ENCODE measurements around the gene APOL6. TPM values are rescaled to one million over a fixed set of nuclear protein-coding genes. Genes with fewer than 3 reads are reported as not detected.

Gene APOL6
- total RNA-seq, 2 donors from 2014 or later = not detected

DNA sequence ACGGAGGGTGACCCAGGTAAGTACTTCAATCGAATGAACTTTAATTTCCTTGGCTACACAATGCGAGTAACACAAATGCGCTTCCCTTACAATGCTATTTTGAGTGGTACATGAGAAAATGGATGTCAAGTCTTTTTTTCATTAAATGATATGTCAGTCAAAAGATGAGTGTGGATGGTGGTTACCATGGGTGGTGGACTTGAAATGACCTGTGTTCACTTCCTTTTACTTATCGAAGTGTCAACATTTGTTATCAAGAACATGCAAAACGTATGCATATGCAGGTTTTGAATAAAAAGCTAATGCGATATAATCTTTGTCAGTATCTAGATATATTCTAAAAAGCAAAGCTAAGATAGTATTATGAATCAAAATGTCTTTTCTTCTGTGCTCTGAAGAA, 60.7 kb downstream of the APOL6 start:
- no peaks in the 10 kb centered on the region for H3K36me3 Mint-ChIP-seq (ENCODE audit: low read depth)
- no peaks in the 10 kb centered on the region for H3K36me3 ChIP-seq (ENCODE audit: control insufficient read depth, insufficient read depth, low read length)
- H3K27me3 Mint-ChIP-seq (ENCODE audit: insufficient read depth) = no peaks in the 10 kb centered on the region
- no peak overlapping the region for H3K4me3 Mint-ChIP-seq
- no peaks in the 10 kb centered on the region for H3K4me1 ChIP-seq (ENCODE audit: control insufficient read depth, insufficient read depth, low read length)
- 83 to 97% methylated on average over 6 to 7 of the region's 7 CpGs for WGBS, 2 experiments (ENCODE audit: insufficient coverage in 1 of 2, insufficient read length in 1 of 2)
- H3K27ac Mint-ChIP-seq = no peak overlapping the region
- no peaks in the 10 kb centered on the region for H3K27me3 ChIP-seq (ENCODE audit: control insufficient read depth, insufficient read depth, low read length, poor library complexity, severe bottlenecking)
- TF ChIP-seq, protein P1, sequence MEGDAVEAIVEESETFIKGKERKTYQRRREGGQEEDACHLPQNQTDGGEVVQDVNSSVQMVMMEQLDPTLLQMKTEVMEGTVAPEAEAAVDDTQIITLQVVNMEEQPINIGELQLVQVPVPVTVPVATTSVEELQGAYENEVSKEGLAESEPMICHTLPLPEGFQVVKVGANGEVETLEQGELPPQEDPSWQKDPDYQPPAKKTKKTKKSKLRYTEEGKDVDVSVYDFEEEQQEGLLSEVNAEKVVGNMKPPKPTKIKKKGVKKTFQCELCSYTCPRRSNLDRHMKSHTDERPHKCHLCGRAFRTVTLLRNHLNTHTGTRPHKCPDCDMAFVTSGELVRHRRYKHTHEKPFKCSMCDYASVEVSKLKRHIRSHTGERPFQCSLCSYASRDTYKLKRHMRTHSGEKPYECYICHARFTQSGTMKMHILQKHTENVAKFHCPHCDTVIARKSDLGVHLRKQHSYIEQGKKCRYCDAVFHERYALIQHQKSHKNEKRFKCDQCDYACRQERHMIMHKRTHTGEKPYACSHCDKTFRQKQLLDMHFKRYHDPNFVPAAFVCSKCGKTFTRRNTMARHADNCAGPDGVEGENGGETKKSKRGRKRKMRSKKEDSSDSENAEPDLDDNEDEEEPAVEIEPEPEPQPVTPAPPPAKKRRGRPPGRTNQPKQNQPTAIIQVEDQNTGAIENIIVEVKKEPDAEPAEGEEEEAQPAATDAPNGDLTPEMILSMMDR (conservative IDR thresholded peaks at IDR 0.05) = no peak
- no peaks in the 10 kb centered on the region for H3K4me1 Mint-ChIP-seq
- H3K9me3 Mint-ChIP-seq = peaks cover 9% of the 10 kb centered on the region
- no peak overlapping the region for H3K4me3 ChIP-seq (ENCODE audit: low read length)
- DNase-seq = no peak
- H3K9me3 ChIP-seq (ENCODE audit: control insufficient read depth, low read length) = no peaks in the 10 kb centered on the region
- H3K27ac ChIP-seq (ENCODE audit: low read depth, low read length) = no peak overlapping the region
- no peak overlapping the region for H3K9ac ChIP-seq (ENCODE audit: extremely low read depth, low read length, poor library complexity, severe bottlenecking)

DNA sequence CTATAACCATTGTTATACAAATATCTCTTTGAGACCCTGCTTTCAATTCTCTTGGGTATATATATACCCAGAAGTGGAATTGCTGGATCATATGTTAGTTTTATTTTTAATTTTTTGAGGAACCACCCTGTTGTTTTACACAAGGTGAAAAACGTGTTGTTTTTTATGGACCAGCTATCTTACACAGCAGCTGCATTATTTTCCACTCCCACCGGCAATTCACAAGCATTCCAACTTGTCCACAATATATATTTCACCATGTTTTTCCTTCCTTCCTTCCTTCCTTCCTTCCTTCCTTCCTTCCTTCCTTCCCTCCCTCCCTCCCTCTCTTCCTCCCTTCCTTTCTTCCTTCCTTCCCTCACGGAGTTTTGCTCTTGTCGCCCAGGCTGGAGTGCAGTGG, 63.1 kb downstream of the APOL6 start:
- H3K9me3 ChIP-seq (ENCODE audit: control insufficient read depth, low read length) = no peaks in the 10 kb centered on the region
- no peaks in the 10 kb centered on the region for H3K27me3 ChIP-seq (ENCODE audit: control insufficient read depth, insufficient read depth, low read length, poor library complexity, severe bottlenecking)
- H3K36me3 ChIP-seq (ENCODE audit: control insufficient read depth, insufficient read depth, low read length) = no peaks in the 10 kb centered on the region
- no peak overlapping the region for H3K4me3 ChIP-seq (ENCODE audit: low read length)
- TF ChIP-seq, protein P1 (conservative IDR thresholded peaks at IDR 0.05) = no peak
- no peak overlapping the region for H3K27ac Mint-ChIP-seq
- no peak overlapping the region for H3K27ac ChIP-seq (ENCODE audit: low read depth, low read length)
- no peaks in the 10 kb centered on the region for H3K4me1 Mint-ChIP-seq
- no peaks in the 10 kb centered on the region for H3K4me1 ChIP-seq (ENCODE audit: control insufficient read depth, insufficient read depth, low read length)
- H3K36me3 Mint-ChIP-seq (ENCODE audit: low read depth) = no peaks in the 10 kb centered on the region
- no peaks in the 10 kb centered on the region for H3K27me3 Mint-ChIP-seq (ENCODE audit: insufficient read depth)
- no peak for DNase-seq
- H3K4me3 Mint-ChIP-seq = no peak overlapping the region
- peaks cover 9% of the 10 kb centered on the region for H3K9me3 Mint-ChIP-seq
- no peak overlapping the region for H3K9ac ChIP-seq (ENCODE audit: extremely low read depth, low read length, poor library complexity, severe bottlenecking)
- WGBS, 2 experiments (ENCODE audit: insufficient coverage in 1 of 2, insufficient read length in 1 of 2) = 91 to 94% methylated on average over 3 to 4 of the region's 4 CpGs

DNA sequence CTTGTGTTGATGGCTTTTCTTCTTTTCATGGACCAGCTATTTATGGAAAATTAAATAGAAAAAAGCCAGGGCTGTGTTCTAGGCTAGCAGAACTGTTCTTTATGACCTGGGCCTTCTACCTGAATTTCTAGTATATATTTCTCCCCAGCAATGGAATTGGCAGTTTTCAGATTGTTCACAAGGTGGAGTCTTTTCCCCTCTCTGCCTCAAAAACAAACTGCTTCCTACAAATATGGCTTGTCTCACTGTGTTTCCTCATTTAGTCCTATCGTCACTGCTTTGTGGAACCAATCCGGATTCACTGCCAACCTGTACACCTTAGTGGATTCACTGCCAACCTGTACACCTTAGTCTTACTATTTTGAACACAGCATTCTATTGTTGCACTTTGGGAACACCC, 64.4 kb downstream of the APOL6 start:
- H3K4me3 Mint-ChIP-seq = no peak overlapping the region
- no peaks in the 10 kb centered on the region for H3K9me3 ChIP-seq (ENCODE audit: control insufficient read depth, low read length)
- no peaks in the 10 kb centered on the region for H3K36me3 Mint-ChIP-seq (ENCODE audit: low read depth)
- H3K27me3 Mint-ChIP-seq (ENCODE audit: insufficient read depth) = no peaks in the 10 kb centered on the region
- no peak overlapping the region for H3K27ac Mint-ChIP-seq
- no peaks in the 10 kb centered on the region for H3K36me3 ChIP-seq (ENCODE audit: control insufficient read depth, insufficient read depth, low read length)
- H3K27ac ChIP-seq (ENCODE audit: low read depth, low read length) = no peak overlapping the region
- TF ChIP-seq, protein P1 (conservative IDR thresholded peaks at IDR 0.05) = peak; percentile 48
- no peaks in the 10 kb centered on the region for H3K27me3 ChIP-seq (ENCODE audit: control insufficient read depth, insufficient read depth, low read length, poor library complexity, severe bottlenecking)
- H3K4me3 ChIP-seq (ENCODE audit: low read length) = no peak overlapping the region
- 86 to 88% methylated on average over 2 of the region's 2 CpGs for WGBS, 2 experiments (ENCODE audit: insufficient coverage in 1 of 2, insufficient read length in 1 of 2)
- no peak overlapping the region for H3K9ac ChIP-seq (ENCODE audit: extremely low read depth, low read length, poor library complexity, severe bottlenecking)
- H3K4me1 ChIP-seq (ENCODE audit: control insufficient read depth, insufficient read depth, low read length) = no peaks in the 10 kb centered on the region
- peaks cover 9% of the 10 kb centered on the region for H3K9me3 Mint-ChIP-seq
- DNase-seq = no peak
- no peaks in the 10 kb centered on the region for H3K4me1 Mint-ChIP-seq

Data from endodermal cell (in vitro differentiated cells).